Endothelial cell of umbilical vein (primary cell): ENCODE measurements around the gene SIPA1L2. TPM values are rescaled to one million over a fixed set of nuclear protein-coding genes. Genes with fewer than 3 reads are reported as not detected.
"Not testable (repeated sequence)": the region's sequence is repeated elsewhere in the genome, so short reads cannot be mapped to it uniquely, and the experiment has no call there.

Experiments used
- BruUV-seq: library from RNA; stranded (reverse); fragments of 400-500 nt; replicated peaks from 2 replicates; lab custom pipeline; 2021; lab: Mats Ljungman, UMichigan
- CTCF ChIA-PET: fragments of 300-600, 350-600 bp; sonication (Branson Sonifier 250); formaldehyde crosslinking; loops from one replicate; lab custom pipeline; 2021; ENCODE audit warnings: antibody characterized with exemption, inconsistent platforms; lab: Charles Lee
- POLR2A ChIA-PET: fragments of 300-600, 350-600 bp; sonication (Branson Sonifier 250); formaldehyde crosslinking; loops from one replicate; lab custom pipeline; 2021; ENCODE audit warnings: antibody characterized with exemption, inconsistent platforms; lab: Charles Lee
- DNase-seq: peaks from one replicate; pipeline ENCODE4 v3.0.0-alpha.2; 2011; ENCODE audit warnings: low read depth, low spot score
- FAIRE-seq: peaks from 2 replicates; lab custom pipeline; 2011; peaks lifted over from hg19 to GRCh38; lab: Jason Lieb, UNC
- H2AFZ ChIP-seq: 2 replicates; pipeline ENCODE4 v1.6.0; 2012; ENCODE audit warnings: low read depth, low read length, control low read depth, inconsistent platforms
- H3K27ac ChIP-seq: 2 replicates; pipeline ENCODE4 v1.5.1; 2011; ENCODE audit warnings: low read depth, mild to moderate bottlenecking, control low read depth, low read length, moderate library complexity; ENCODE audit not compliant: insufficient read depth
- H3K27me3 ChIP-seq, 2 experiments: 2 replicates each; pipeline versions ENCODE4 v1.6.0 to v1.6.1; 2011; ENCODE audit warnings: low read length in 2 of 2, mixed read lengths in 1 of 2; ENCODE audit not compliant: control insufficient read depth in 2 of 2, insufficient read depth in 2 of 2
- H3K36me3 ChIP-seq, 2 experiments: 2 replicates in 1 of 2; 3 replicates in 1 of 2; pipeline ENCODE4 v1.5.1; 2011; ENCODE audit warnings: low read length in 2 of 2, mild to moderate bottlenecking in 1 of 2, moderate library complexity in 1 of 2; ENCODE audit not compliant: control insufficient read depth in 2 of 2, insufficient read depth in 2 of 2; ENCODE audit errors: extremely low read depth in 1 of 2
- H3K4me1 ChIP-seq: 3 replicates; pipeline ENCODE4 v1.5.1; 2011; ENCODE audit warnings: mild to moderate bottlenecking, low read length; ENCODE audit not compliant: control insufficient read depth, insufficient read depth; ENCODE audit errors: extremely low read depth
- H3K4me2 ChIP-seq: 2 replicates; pipeline ENCODE4 v1.6.1; 2011; ENCODE audit warnings: low read length, control low read depth, mixed read lengths; ENCODE audit not compliant: insufficient read depth
- H3K4me3 ChIP-seq, 3 experiments: fragments of 200-600 bp in 1 of 3; sonication (generic), shearing (Covaris generic) in 1 of 3; replicated peaks in 1 of 3; 2 replicates each; pipeline ENCODE4 v1.5.1; 2011 to 2016; ENCODE audit warnings: control low read depth in 3 of 3, low read length in 3 of 3, mild to moderate bottlenecking in 2 of 3, inconsistent platforms in 1 of 3, low read depth in 1 of 3, moderate library complexity in 1 of 3; ENCODE audit not compliant: insufficient read depth in 1 of 3
- H3K79me2 ChIP-seq: 2 replicates; pipeline ENCODE4 v1.6.0; 2012; ENCODE audit warnings: low read length, inconsistent platforms; ENCODE audit not compliant: control insufficient read depth, insufficient read depth
- H3K9ac ChIP-seq: replicated peaks from 2 replicates; pipeline ENCODE3; 2011; ENCODE audit warnings: low read length, control low read depth; ENCODE audit not compliant: insufficient read depth; ENCODE audit errors: extremely low read depth
- H3K9me1 ChIP-seq: replicated peaks from 3 replicates; pipeline ENCODE4 v1.6.0; 2011; ENCODE audit warnings: mild to moderate bottlenecking, low read length; ENCODE audit not compliant: control insufficient read depth, insufficient read depth; ENCODE audit errors: extremely low read depth
- H3K9me3 ChIP-seq: replicated peaks from 2 replicates; pipeline ENCODE4 v1.5.1; 2012; ENCODE audit warnings: low read length, inconsistent platforms; ENCODE audit not compliant: control insufficient read depth, insufficient read depth
- H4K20me1 ChIP-seq: replicated peaks from 2 replicates; pipeline ENCODE3; 2011; ENCODE audit warnings: mild to moderate bottlenecking, low read length; ENCODE audit not compliant: control insufficient read depth, insufficient read depth; ENCODE audit errors: extremely low read depth
- EZH2 ChIP-seq: IDR thresholded peaks from 2 replicates; pipeline ENCODE4 v1.6.1; 2012; ENCODE audit warnings: borderline replicate concordance, low read depth, mild to moderate bottlenecking, moderate library complexity, low read length, inconsistent platforms; ENCODE audit not compliant: severe bottlenecking
- FOS ChIP-seq: IDR thresholded peaks from 2 replicates; pipeline ENCODE4 v1.6.1; 2011; ENCODE audit warnings: mild to moderate bottlenecking, low read length, moderate library complexity, borderline replicate concordance; ENCODE audit not compliant: insufficient read depth
- GATA2 ChIP-seq: IDR thresholded peaks from 2 replicates; pipeline ENCODE4 v1.7.0; 2011; ENCODE audit warnings: low read depth, mild to moderate bottlenecking, moderate library complexity, mixed read lengths, low read length; ENCODE audit not compliant: insufficient read length, insufficient read depth
- JUN ChIP-seq: IDR thresholded peaks from 2 replicates; pipeline ENCODE4 v1.6.1; 2011; ENCODE audit warnings: borderline replicate concordance, low read depth; ENCODE audit not compliant: insufficient read length, insufficient read depth
- MYC ChIP-seq: IDR thresholded peaks from one replicate; pipeline ENCODE4 v1.6.1; 2011; ENCODE audit warnings: mild to moderate bottlenecking, low read depth, low read length
- POLR2A ChIP-seq: IDR thresholded peaks from 2 replicates; pipeline ENCODE4 v1.6.1; 2012; ENCODE audit warnings: low read depth, mild to moderate bottlenecking, control low read depth, low read length
- POLR2AphosphoS5 ChIP-seq: IDR thresholded peaks from 2 replicates; pipeline ENCODE4 v1.6.1; 2012; ENCODE audit warnings: low read depth, mild to moderate bottlenecking, control low read depth, low read length, moderate library complexity; ENCODE audit not compliant: insufficient read depth
- dilution Hi-C: fragments of 300-500 bp; cut with MboI; formaldehyde crosslinking; loops from one replicate; pipeline ENCODE4 v1.15.0; 2019; ENCODE audit warnings: low sequenced_read_pairs; ENCODE audit not compliant: extremely low pct_ligation_motif_present
- intact Hi-C: fragments of 100-400 bp; cut with micrococcal nuclease; formaldehyde crosslinking; loops from one replicate; pipeline ENCODE4 v1.10.0; 2022
- polyA plus RNA-seq, 4 experiments: library from polyadenylated mRNA; depleted of rRNA in 3 of 4; stranded (reverse) in 3 of 4; unstranded in 1 of 4; fragments of >200 nt; gene quantifications; 2 replicates each; pipeline versions ENCODE4 v1.2.1 to v1.2.3, GENCODE V29; 2011 to 2012; ENCODE audit warnings: missing spikeins in 1 of 4
- total RNA-seq: library from RNA; stranded (reverse); gene quantifications from 2 replicates; pipeline ENCODE4 v1.2.3, GENCODE V29; 2021
- TF ChIP-seq, protein P1 (sequence below): IDR thresholded peaks from 2 replicates; pipeline ENCODE4 v1.6.1; 2011; ENCODE audit not compliant: insufficient read depth, insufficient read length
- TF ChIP-seq, protein P2 (sequence below), 2 donors: IDR thresholded peaks; 1 replicate in 1 of 2; 2 replicates in 1 of 2; pipeline ENCODE4 v1.5.1; 2011; ENCODE audit warnings: low read length in 2 of 2, mild to moderate bottlenecking in 2 of 2, moderate library complexity in 2 of 2, control low read depth in 1 of 2, inconsistent platforms in 1 of 2, low read depth in 1 of 2; ENCODE audit not compliant: insufficient read depth in 1 of 2; ENCODE audit errors: extremely low read depth in 1 of 2

Gene SIPA1L2
- total and polyA plus RNA-seq, 2 donors (not counting 3 experiments of a cell fraction or from before 2014, with no cell fraction given), result 3.6 to 12.8 TPM

- H3K27me3 ChIP-seq, FAIRE-seq, H2AFZ ChIP-seq, H3K4me2 ChIP-seq, H4K20me1 ChIP-seq, POLR2A ChIA-PET, H3K79me2 ChIP-seq, BruUV-seq, H3K9me3 ChIP-seq, intact Hi-C loops, DNase-seq, H3K9ac ChIP-seq, H3K4me3 ChIP-seq, H3K36me3 ChIP-seq, H3K27ac ChIP-seq, dilution Hi-C loops, H3K4me1 ChIP-seq, H3K9me1 ChIP-seq: not testable (repeated sequence)
- CTCF ChIA-PET, result interaction anchor here (1.2 kb wide), 1 partner anchor 15 kb away, joined by 3 read pairs; no protein-coding TSS in a partner anchor
Measured at GRCh38 chr1:232612836-232613235, 17.1 kb downstream of the SIPA1L2 start.

DNA sequence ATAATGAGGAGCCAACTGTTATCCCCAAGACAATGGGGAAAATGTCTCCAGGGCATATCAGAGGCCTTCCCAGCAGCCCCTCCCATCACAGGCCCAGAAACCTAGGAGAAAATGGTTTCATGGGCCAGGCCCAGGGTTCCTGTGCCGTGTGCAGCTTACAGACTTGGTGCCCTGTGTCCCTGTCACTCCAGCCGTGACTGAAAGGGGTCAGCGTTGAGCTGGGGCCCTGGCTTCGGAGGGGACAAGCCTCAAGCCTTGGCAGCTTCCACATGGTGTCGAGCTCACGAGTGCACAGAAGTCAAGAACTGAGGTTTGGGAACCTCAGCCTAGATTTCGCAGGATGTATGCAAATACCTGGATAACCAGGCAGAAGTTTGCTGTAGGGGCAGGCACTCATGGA is 18.1 kb downstream of the SIPA1L2 start:
- TF ChIP-seq EZH2, result no peak
- TF ChIP-seq POLR2AphosphoS5, result no peak
- TF ChIP-seq, protein P1, sequence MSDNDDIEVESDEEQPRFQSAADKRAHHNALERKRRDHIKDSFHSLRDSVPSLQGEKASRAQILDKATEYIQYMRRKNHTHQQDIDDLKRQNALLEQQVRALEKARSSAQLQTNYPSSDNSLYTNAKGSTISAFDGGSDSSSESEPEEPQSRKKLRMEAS, result no peak
- no peak for TF ChIP-seq MYC
- no peak for TF ChIP-seq POLR2A
- no peak for TF ChIP-seq FOS
- TF ChIP-seq GATA2, result no peak
- TF ChIP-seq, protein P2, sequence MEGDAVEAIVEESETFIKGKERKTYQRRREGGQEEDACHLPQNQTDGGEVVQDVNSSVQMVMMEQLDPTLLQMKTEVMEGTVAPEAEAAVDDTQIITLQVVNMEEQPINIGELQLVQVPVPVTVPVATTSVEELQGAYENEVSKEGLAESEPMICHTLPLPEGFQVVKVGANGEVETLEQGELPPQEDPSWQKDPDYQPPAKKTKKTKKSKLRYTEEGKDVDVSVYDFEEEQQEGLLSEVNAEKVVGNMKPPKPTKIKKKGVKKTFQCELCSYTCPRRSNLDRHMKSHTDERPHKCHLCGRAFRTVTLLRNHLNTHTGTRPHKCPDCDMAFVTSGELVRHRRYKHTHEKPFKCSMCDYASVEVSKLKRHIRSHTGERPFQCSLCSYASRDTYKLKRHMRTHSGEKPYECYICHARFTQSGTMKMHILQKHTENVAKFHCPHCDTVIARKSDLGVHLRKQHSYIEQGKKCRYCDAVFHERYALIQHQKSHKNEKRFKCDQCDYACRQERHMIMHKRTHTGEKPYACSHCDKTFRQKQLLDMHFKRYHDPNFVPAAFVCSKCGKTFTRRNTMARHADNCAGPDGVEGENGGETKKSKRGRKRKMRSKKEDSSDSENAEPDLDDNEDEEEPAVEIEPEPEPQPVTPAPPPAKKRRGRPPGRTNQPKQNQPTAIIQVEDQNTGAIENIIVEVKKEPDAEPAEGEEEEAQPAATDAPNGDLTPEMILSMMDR (IDR thresholded peaks at IDR 0.05; ENCODE audit: extremely low read depth in 1 of 2, insufficient read depth in 1 of 2, low read depth in 1 of 2, low read length in 2 of 2), result no peak
- TF ChIP-seq JUN, result no peak
- BruUV-seq, result no TSS peak
- H3K4me1 ChIP-seq, result no peaks in the 10 kb centered on the region
- H3K36me3 ChIP-seq, result no peaks in the 10 kb centered on the region
- no peak overlapping the region for H3K27ac ChIP-seq
- H3K79me2 ChIP-seq, result peaks cover 5% of the 10 kb centered on the region
- H3K4me3 ChIP-seq, result no peak overlapping the region
- no peak for DNase-seq
- H3K9ac ChIP-seq, result no peak overlapping the region
- FAIRE-seq, result no peak
- no peaks in the 10 kb centered on the region for H3K9me3 ChIP-seq
- no peaks in the 10 kb centered on the region for H3K9me1 ChIP-seq
- H4K20me1 ChIP-seq, result no peaks in the 10 kb centered on the region
- H3K4me2 ChIP-seq, result no peak overlapping the region
- ChIA-PET POLR2A (no interaction called here), CTCF (interaction anchor here (1.2 kb wide), 1 partner anchor 16 kb away, joined by 3 read pairs; no protein-coding TSS in a partner anchor)
- intact Hi-C loops, result no loop called here
- dilution Hi-C loops, result no loop called here
- no peak overlapping the region for H2AFZ ChIP-seq
- no peaks in the 10 kb centered on the region for H3K27me3 ChIP-seq
